Transverse colon (tissue), 4 donors: Measurements from ENCODE around the gene LMAN2L. TPM values are rescaled to one million over a fixed set of nuclear protein-coding genes. Genes with fewer than 3 reads are reported as not detected.

ENCODE experiments used
- DNase-seq: peaks from one replicate; pipeline ENCODE4 v3.0.0-alpha.2; 2019
- H3K27ac ChIP-seq, 4 donors: fragments of 200-600 bp; sonication (generic); 2 replicates each; pipeline ENCODE4 v1.5.1; 2016 to 2018; ENCODE audit warnings: inconsistent platforms in 4 of 4
- H3K27me3 ChIP-seq: fragments of 200-600 bp; sonication (generic); 2 replicates; pipeline ENCODE4 v1.5.1; 2017; ENCODE audit warnings: inconsistent platforms
- H3K36me3 ChIP-seq, 4 donors: fragments of 200-600 bp; sonication (generic); 2 replicates each; pipeline ENCODE4 v1.5.1; 2017 to 2019; ENCODE audit warnings: inconsistent platforms in 4 of 4
- H3K4me1 ChIP-seq, 4 donors: fragments of 200-600 bp; sonication (generic); 2 replicates each; pipeline ENCODE4 v1.5.1; 2017 to 2020; ENCODE audit warnings: inconsistent platforms in 4 of 4
- H3K4me3 ChIP-seq, 4 donors: fragments of 200-600 bp; sonication (generic); 1 replicate in 1 of 4; 2 replicates in 3 of 4; pipeline versions ENCODE4 v1.5.1 to v1.6.1; 2017 to 2019; ENCODE audit warnings: inconsistent platforms in 4 of 4
- H3K9me3 ChIP-seq, 2 donors: fragments of 200-600 bp; sonication (generic); 2 replicates each; pipeline ENCODE4 v1.5.1; 2017 to 2019; ENCODE audit warnings: inconsistent platforms in 2 of 2
- CTCF ChIP-seq, 5 experiments: fragments of 200-600 bp in 3 of 5; fragments of 450-650 bp in 2 of 5; sonication (generic) in 3 of 5; IDR thresholded peaks; 1 replicate in 2 of 5; 2 replicates in 3 of 5; pipeline ENCODE4 v1.5.1; 2016 to 2017; ENCODE audit warnings: antibody characterized with exemption in 5 of 5, inconsistent platforms in 3 of 5, mild to moderate bottlenecking in 2 of 5, moderate library complexity in 1 of 5
- EP300 ChIP-seq: sonication (generic); formaldehyde crosslinking; IDR thresholded peaks from one replicate; pipeline ENCODE4 v1.6.1; 2017; ENCODE audit warnings: antibody characterized with exemption, low read depth
- POLR2A ChIP-seq: fragments of 450-650 bp; IDR thresholded peaks from one replicate; pipeline ENCODE4 v1.6.1; 2016; ENCODE audit warnings: antibody characterized with exemption, mild to moderate bottlenecking, moderate library complexity
- POLR2AphosphoS5 ChIP-seq, 3 donors: sonication (generic); formaldehyde crosslinking; IDR thresholded peaks; one replicate each; pipeline ENCODE4 v1.6.1; 2016; ENCODE audit warnings: antibody characterized with exemption in 3 of 3
- WGBS, 2 donors: methylation state at CpG; one replicate each; pipeline ENCODE4 v1.1.5; 2018; ENCODE audit warnings: low coverage in 1 of 2; 5-methylcytosine and 5-hydroxymethylcytosine counted together
- in situ Hi-C, 4 donors: fragments of 200-750 bp; cut with MboI; loops; one replicate each; pipeline versions ENCODE4 v1.15.0 to v1.15.1; 2017; ENCODE audit warnings: low sequenced_read_pairs in 3 of 4, low pct_ligation_motif_present in 1 of 4, low pct_unique_long_range_greater_than_20kb in 1 of 4
- intact Hi-C: fragments of 100-400 bp; cut with DNase I; formaldehyde crosslinking; loops from one replicate; pipeline ENCODE4 v1.15.1; 2023; ENCODE audit warnings: low total_unique reads
- total RNA-seq, 4 donors: library from RNA; depleted of rRNA; stranded (reverse); fragments of >200 nt; gene quantifications; one replicate each; pipeline ENCODE4 v1.1.0, GENCODE V29; 2016

LMAN2L gene
- total RNA-seq, 4 donors from 2014 or later: 16.7 to 27.3 (median 19.0) TPM

- no peak overlapping the region for H3K4me3 ChIP-seq
- no peak overlapping the region for H3K27ac ChIP-seq
- in situ Hi-C loops: no loop called here
- no peaks in the 10 kb centered on the region for H3K9me3 ChIP-seq
- H3K36me3 ChIP-seq: no peaks in the 10 kb centered on the region
- H3K27me3 ChIP-seq: no peaks in the 10 kb centered on the region
- intact Hi-C loops: no loop called here
- DNase-seq: no peak
- 72% methylated on average over 9 of the region's 9 CpGs; no CpG with 5 or more reads in 1 of the 2 donors for WGBS, 2 donors
- H3K4me1 ChIP-seq: no peaks in the 10 kb centered on the region
- TF ChIP-seq POLR2AphosphoS5 (IDR thresholded peaks at IDR 0.05) (no peak), EP300 (no peak), POLR2A (no peak), CTCF (IDR thresholded peaks at IDR 0.05) (no peak)
Measured at GRCh38 chr2:96699621-96700020, 40.2 kb downstream of the LMAN2L start.

DNA sequence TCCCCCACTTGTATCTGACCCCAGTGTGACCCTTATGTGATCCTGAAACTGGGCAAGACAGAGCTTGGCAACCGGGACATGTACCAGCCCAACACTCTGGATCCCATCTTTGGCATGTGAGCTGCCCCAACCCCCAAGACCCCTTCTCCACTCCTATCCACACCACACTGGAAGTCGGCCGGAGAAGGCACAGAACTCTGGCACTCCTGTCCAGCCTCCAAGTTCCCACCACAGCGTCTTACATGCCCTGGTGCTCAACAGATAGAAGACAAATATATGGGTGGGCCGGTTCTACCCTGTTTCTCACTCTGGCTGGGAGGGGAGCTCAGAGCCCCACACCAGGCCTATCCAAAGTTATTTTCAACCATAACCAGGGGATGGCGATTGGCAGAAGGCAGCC, 40.8 kb downstream of the LMAN2L start:
- Histone ChIP-seq H3K9me3 (no peaks in the 10 kb centered on the region), H3K27me3 (no peaks in the 10 kb centered on the region), H3K27ac (no peak overlapping the region), H3K4me3 (no peak overlapping the region), H3K4me1 (no peaks in the 10 kb centered on the region), H3K36me3 (no peaks in the 10 kb centered on the region)
- no peak for DNase-seq
- in situ Hi-C loops (no loop called here), intact Hi-C loops (no loop called here)
- no peak for TF ChIP-seq POLR2A
- TF ChIP-seq EP300: no peak
- no peak for TF ChIP-seq CTCF (IDR thresholded peaks at IDR 0.05)
- no peak for TF ChIP-seq POLR2AphosphoS5 (IDR thresholded peaks at IDR 0.05)
- 96% methylated on average over 6 of the region's 6 CpGs; no CpG with 5 or more reads in 1 of the 2 donors for WGBS, 2 donors

DNA sequence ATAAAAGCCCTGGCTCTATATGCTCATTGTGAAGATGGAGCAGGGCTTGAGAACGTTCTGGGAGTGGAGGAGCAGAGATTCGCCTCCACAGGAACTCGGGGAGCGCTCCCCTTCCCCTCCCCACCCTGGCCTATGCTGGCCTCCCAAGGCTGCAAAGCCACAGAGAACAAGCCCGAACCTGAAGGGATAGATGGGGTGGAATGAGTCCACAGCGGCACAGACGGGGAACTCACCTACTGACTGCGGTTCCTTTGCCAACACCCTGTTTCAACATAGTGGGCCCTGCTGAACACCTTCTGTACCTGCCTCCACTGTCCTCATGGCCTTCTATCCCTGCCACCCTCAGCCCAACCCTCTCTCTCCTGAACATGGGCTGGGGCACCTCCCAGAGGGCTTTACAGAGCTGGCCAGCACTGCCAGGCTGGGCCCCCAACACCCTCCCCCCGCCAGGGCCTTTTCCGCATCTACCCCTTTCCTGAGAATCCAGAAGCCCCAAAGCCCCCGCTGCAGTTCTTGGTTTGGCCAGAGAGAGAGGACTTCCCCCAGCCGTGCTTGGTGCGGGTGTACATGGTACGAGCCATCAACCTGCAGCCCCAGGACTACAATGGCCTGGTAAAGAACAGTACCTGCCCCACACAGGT, 41.5 kb downstream of the LMAN2L start:
- no peak overlapping the region for H3K27ac ChIP-seq
- intact Hi-C loops: no loop called here
- WGBS, 2 donors: 95 to 100% methylated on average over 4 to 14 of the region's 14 CpGs
- in situ Hi-C loops: no loop called here
- TF ChIP-seq POLR2A (no peak), POLR2AphosphoS5 (IDR thresholded peaks at IDR 0.05) (no peak)
- no peaks in the 10 kb centered on the region for H3K27me3 ChIP-seq
- H3K4me3 ChIP-seq: no peak overlapping the region
- H3K4me1 ChIP-seq: no peaks in the 10 kb centered on the region
- H3K9me3 ChIP-seq: no peaks in the 10 kb centered on the region
- H3K36me3 ChIP-seq: no peaks in the 10 kb centered on the region
- DNase-seq: no peak

- Histone ChIP-seq H3K36me3 (no peaks in the 10 kb centered on the region), H3K9me3 (no peaks in the 10 kb centered on the region), H3K27ac (no peak overlapping the region), H3K4me3 (no peak overlapping the region), H3K27me3 (no peaks in the 10 kb centered on the region), H3K4me1 (no peaks in the 10 kb centered on the region)
- TF ChIP-seq POLR2A (no peak), POLR2AphosphoS5 (IDR thresholded peaks at IDR 0.05) (no peak), EP300 (no peak), CTCF (IDR thresholded peaks at IDR 0.05) (no peak)
- 78% methylated on average over 2 of the region's 2 CpGs; no CpG with 5 or more reads in 1 of the 2 donors for WGBS, 2 donors
- in situ Hi-C loops: no loop called here
- intact Hi-C loops: no loop called here
- no peak for DNase-seq
Measured at GRCh38 chr2:96697476-96697875, 42.4 kb downstream of the LMAN2L start.

- 86 to 91% methylated on average over 12 to 14 of the region's 15 CpGs for WGBS, 2 donors
- Histone ChIP-seq H3K4me3 (no peak overlapping the region), H3K36me3 (no peaks in the 10 kb centered on the region), H3K4me1 (no peaks in the 10 kb centered on the region), H3K27ac (no peak overlapping the region), H3K9me3 (no peaks in the 10 kb centered on the region), H3K27me3 (no peaks in the 10 kb centered on the region)
- no peak for DNase-seq
- TF ChIP-seq POLR2AphosphoS5 (IDR thresholded peaks at IDR 0.05): no peak
- no peak for TF ChIP-seq EP300
- TF ChIP-seq POLR2A: no peak
- TF ChIP-seq CTCF (IDR thresholded peaks at IDR 0.05): no peak
- intact Hi-C loops: no loop called here
- in situ Hi-C loops: no loop called here
Measured at GRCh38 chr2:96695602-96696001, 44.3 kb downstream of the LMAN2L start.
